H54 (cell line): ENCODE data around the gene SYNE1.

Experiments used
- DNase-seq: peaks from one replicate; pipeline ENCODE4 v3.0.0; 2011; ENCODE audit warnings: low spot score, mixed read lengths; ENCODE audit not compliant: insufficient read length
- FAIRE-seq: peaks from 3 replicates; lab custom pipeline; 2011; peaks lifted over from hg19 to GRCh38; lab: Jason Lieb, UNC
- POLR2A ChIP-seq: IDR thresholded peaks from 2 replicates; pipeline ENCODE4 v1.6.1; 2011; ENCODE audit warnings: low read depth, mild to moderate bottlenecking, low read length

Gene SYNE1

DNA sequence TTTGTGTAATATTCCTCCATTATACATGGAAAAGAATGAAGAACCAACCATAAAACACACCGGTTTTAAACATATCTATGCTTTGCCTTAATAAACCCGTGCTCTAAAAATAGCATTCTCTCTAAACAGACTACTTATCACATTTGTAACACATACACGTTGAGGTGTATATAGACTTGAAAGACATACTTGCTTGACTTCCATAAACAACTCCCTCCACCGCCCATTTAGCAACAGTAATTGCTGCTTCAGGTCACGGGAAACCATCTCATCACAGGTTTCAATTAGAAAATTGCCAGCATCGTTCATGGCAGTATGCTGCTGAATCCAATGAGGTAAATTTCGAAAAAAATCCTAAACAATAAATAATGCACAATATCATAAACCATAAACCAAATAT is 174.0 kb downstream of the SYNE1 start:
- FAIRE-seq (peak; percentile 48), DNase-seq (no peak)
- no peak for TF ChIP-seq POLR2A

DNA sequence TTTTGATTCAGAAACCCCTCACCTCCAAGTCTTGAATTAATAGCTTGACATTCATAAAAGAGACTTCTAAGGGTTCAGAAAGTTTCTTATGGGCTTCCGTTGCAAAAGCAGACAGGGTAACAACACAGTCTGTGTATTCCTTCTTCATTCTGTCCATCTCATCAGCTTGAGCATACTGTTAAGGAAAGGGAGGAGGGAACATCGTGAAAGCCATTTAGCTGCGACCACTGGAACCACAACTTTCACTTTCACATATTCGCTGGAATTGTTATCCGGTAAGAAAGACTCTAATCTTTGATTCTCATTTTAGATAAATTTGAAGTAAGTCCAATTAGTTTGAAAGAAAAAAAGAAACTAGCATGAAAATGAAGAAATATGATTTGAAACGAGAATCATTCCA is 174.4 kb downstream of the SYNE1 start:
- FAIRE-seq (peak; percentile 41), DNase-seq (no peak)

DNA sequence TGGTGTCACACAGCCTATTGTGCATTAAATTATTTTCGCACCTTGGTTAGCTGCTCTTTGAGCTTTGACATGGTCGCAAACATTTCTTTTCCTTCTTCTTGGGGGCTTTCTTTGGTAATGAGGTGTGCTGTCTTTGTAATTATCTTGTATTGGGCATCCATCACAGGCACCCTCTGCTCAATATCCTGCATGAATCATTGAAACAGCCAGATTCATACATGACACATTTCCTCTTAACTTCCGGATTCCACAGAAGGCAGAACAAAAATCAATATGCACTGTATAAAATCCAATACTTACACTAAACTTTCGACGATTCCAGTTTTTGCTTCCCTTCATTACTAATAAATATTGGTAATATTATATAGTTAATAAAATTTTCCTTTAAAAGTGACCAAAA is 175.6 kb downstream of the SYNE1 start:
- no peak for DNase-seq
- peak; percentile 76 for FAIRE-seq
- TF ChIP-seq POLR2A = no peak

More for the DNA sequence above, 174.4 kb downstream of the SYNE1 start:
- no peak for TF ChIP-seq POLR2A

- FAIRE-seq = no peak
- DNase-seq = no peak
- TF ChIP-seq POLR2A = no peak
These were observed 178.2 kb downstream of the SYNE1 start for GRCh38 chr6:152458648-152459644.

DNA sequence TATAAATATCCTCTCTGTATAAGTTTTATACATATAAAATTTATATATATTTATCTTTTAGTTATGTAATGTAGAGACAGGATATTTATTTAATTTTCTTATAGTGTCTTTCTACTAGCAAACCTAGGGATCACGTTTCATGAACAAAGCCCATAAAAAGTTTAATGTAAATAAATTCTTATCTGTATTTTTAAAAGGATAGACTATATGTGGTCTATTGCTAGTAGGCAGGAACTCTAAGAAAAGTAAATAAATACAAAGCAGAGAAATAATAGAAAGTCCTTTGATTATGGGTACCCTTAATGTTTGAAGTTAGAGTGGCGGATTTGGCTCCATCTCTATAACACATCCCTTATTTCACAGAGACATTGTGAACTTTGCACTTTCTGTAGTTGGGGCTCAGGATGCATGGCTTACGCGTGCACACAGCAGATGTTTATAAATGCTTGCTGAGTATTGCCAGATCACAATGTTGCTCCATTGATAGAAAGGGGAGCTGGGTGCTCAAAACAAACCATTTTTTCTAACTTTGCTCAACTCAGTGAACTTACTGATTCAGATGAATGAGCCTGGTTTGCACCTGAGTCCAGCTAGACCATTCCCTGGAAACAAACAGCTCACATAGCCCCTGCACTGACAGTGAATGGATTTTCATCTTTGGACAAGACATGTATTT is 179.1 kb downstream of the SYNE1 start:
- DNase-seq = no peak
- no peak for TF ChIP-seq POLR2A
- FAIRE-seq = no peak

DNA sequence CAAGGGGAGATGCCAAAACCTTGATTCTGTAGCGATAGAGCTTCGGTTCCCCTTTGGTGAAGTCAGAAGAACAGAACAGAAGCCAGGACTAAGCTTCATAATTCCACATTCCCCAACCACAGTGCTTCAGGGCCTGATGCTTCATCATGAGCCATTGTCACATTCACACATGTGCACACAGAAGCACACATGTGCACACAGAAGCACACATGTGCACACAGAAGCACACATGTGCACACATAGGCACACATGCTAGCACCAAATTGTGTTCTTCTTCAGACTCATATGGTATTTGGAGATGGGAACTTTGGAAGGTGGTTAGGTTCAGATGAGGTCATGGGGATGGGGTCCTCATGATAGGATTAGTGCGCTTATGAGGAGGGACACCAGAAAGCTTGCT is 183.2 kb downstream of the SYNE1 start:
- DNase-seq = no peak
- FAIRE-seq = no peak
- no peak for TF ChIP-seq POLR2A

- no peak for TF ChIP-seq POLR2A
- FAIRE-seq (no peak), DNase-seq (no peak)
These were observed 183.7 kb downstream of the SYNE1 start for GRCh38 chr6:152453421-152453820.

GRCh38 chr6:152452639-152453038 is 184.5 kb downstream of the SYNE1 start:
- no peak for FAIRE-seq
- no peak for TF ChIP-seq POLR2A
- DNase-seq = no peak

DNA sequence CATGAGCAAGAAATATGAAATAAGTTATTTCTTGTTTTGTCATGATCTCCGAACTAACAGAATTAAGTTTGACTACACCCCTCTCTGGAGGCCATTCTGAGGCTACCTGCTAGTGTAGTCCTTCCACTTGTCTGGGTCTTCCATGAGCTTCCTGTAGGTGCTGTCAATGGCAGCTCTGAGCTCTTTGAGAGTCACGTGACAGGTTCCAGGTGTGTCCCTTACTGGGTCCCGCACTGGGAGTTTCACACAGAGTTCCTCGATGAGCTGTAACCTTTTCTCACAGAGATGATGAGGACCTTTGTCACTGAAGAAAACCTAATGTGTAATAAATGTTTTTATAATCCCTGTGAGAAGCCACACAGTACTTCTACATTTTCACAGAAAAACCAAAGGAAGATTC is 186.6 kb downstream of the SYNE1 start:
- FAIRE-seq = no peak
- DNase-seq = no peak
- no peak for TF ChIP-seq POLR2A

DNA sequence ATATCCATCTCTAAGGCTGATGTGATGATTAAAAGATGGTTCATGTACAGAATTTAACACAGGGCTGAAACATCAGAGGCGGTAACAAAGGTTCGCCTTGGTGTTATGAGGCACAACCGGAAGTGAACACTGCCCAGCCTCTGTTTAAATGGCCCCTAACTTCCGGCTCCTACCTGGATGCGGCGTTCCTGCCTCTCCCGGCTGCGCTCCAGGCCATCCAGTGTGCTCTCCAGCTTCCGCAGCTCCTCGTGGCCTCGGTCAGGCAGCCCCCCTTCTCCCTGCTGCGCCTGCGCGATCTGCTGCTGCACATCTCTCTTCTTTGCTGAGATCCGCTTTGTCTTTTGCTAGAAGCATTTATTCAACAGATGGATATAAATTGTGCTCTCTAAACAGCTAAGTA is 195.3 kb downstream of the SYNE1 start:
- no peak for TF ChIP-seq POLR2A
- FAIRE-seq (no peak), DNase-seq (no peak)

- FAIRE-seq (no peak), DNase-seq (no peak)
- TF ChIP-seq POLR2A = no peak
These were observed 201.3 kb downstream of the SYNE1 start for GRCh38 chr6:152435816-152436215.

DNA sequence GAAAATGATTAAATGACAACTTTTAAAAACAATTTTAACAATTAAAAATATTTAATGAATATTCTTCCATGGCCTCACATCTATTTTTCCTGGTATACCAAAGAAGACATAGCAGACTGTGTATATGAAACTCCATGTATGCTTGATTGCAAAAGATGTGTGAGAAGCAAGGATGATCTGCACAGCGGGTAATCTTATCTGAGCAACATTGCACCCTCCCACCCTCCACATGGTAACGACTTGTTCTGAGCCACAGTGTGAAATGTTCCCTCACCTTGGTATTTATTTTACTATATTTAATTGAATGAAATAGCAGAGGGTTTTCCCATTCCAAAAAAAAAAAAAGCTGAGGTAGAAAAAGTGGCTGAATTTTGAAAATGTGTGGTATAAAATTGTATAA is 204.4 kb downstream of the SYNE1 start:
- no peak for DNase-seq
- no peak for TF ChIP-seq POLR2A
- FAIRE-seq = no peak

DNA sequence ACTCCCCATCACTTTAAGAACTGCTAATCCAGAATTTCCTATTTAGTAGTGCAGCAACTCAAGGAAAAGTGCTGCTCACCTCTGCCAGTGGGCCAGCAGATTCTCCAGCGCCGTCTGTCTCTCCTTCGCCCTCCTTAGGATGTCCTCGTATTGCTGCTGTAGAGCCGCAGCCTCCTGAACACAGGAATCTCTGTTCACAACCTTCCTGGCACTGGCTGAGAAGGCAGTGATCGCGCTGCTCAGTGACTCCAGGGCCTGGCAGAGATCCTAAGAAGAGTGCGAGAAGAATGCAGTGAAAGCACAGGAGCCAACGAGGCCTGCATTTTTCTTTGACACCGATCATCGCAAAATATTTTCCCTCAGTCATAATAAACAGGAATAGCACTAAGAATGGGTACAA is 209.0 kb downstream of the SYNE1 start:
- FAIRE-seq = no peak
- no peak for TF ChIP-seq POLR2A
- no peak for DNase-seq

DNA sequence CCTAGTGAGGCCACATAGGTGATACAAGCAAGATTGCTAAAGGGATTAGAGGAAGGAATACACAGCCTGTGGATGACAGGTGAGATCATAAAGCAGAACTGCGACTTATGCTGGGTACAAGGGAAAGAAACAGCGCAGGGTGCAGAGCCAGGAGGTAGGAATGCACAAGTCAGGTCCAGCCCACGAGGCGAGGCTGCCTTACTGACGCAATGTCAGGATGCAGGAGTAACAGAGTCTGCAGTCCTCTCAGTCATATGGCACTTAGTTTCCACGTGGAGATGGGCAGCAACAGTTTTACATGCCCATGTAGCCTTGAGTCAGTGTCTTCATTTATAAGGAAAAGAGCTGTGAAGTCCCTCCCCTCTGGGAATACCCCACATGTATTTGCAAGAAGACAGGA is 210.9 kb downstream of the SYNE1 start:
- FAIRE-seq (no peak), DNase-seq (no peak)
- TF ChIP-seq POLR2A = no peak
